HEK293T (cell line): ENCODE measurements around the gene SP3.

Experiments used
- CTCF ChIA-PET: fragments of 350-600 bp; formaldehyde crosslinking; extraction: SDS; loops from one replicate; lab custom pipeline; 2021; ENCODE audit warnings: antibody characterized with exemption, inconsistent platforms; lab: Yijun Ruan, JAX
- POLR2A ChIA-PET: fragments of 350-600 bp; formaldehyde crosslinking; extraction: SDS; loops from one replicate; lab custom pipeline; 2020; ENCODE audit warnings: antibody characterized with exemption, inconsistent platforms; lab: Yijun Ruan, JAX
- DNase-seq: peaks from one replicate; pipeline ENCODE4 v3.0.0; 2012; ENCODE audit warnings: mixed read lengths; ENCODE audit errors: extremely low spot score
- ARNT ChIP-seq: fragments of 450-650 bp; IDR thresholded peaks from 2 replicates; pipeline ENCODE4 v1.6.1; 2017; ENCODE audit warnings: mild to moderate bottlenecking
- BHLHE40 ChIP-seq: fragments of 450-650 bp; IDR thresholded peaks from 2 replicates; pipeline ENCODE4 v1.6.1; 2016; ENCODE audit warnings: mild to moderate bottlenecking, moderate library complexity, borderline replicate concordance
- CTBP1 ChIP-seq: fragments of 450-650 bp; IDR thresholded peaks from 2 replicates; pipeline ENCODE4 v1.6.1; 2016; ENCODE audit warnings: borderline replicate concordance
- ELF4 ChIP-seq: fragments of 450-650 bp; IDR thresholded peaks from 2 replicates; pipeline ENCODE4 v1.6.1; 2017; ENCODE audit warnings: antibody characterized with exemption
- FOXA1 ChIP-seq: fragments of 450-650 bp; IDR thresholded peaks from 2 replicates; pipeline ENCODE4 v1.6.1; 2016; ENCODE audit warnings: mild to moderate bottlenecking
- FOXK2 ChIP-seq: fragments of 450-650 bp; IDR thresholded peaks from 2 replicates; pipeline ENCODE4 v1.6.1; 2016; ENCODE audit warnings: mild to moderate bottlenecking
- FOXM1 ChIP-seq: fragments of 450-650 bp; IDR thresholded peaks from 2 replicates; pipeline ENCODE4 v1.6.1; 2017; ENCODE audit warnings: mild to moderate bottlenecking, borderline replicate concordance
- HDGF ChIP-seq: fragments of 450-650 bp; IDR thresholded peaks from 2 replicates; pipeline ENCODE4 v1.6.1; 2017; ENCODE audit warnings: antibody characterized with exemption, borderline replicate concordance
- L3MBTL2 ChIP-seq: fragments of 450-650 bp; conservative IDR thresholded peaks from 2 replicates; pipeline ENCODE4 v1.6.1; 2016; ENCODE audit warnings: mild to moderate bottlenecking
- LEF1 ChIP-seq: fragments of 450-650 bp; IDR thresholded peaks from 2 replicates; pipeline ENCODE4 v1.6.1; 2017; ENCODE audit warnings: mild to moderate bottlenecking, borderline replicate concordance
- NFRKB ChIP-seq: fragments of 450-650 bp; IDR thresholded peaks from 2 replicates; pipeline ENCODE4 v1.6.1; 2016; ENCODE audit warnings: mild to moderate bottlenecking, moderate library complexity
- PKNOX1 ChIP-seq: fragments of 450-650 bp; IDR thresholded peaks from 2 replicates; pipeline ENCODE4 v1.6.1; 2016
- SP1 ChIP-seq: fragments of 450-650 bp; IDR thresholded peaks from 2 replicates; pipeline ENCODE4 v1.6.1; 2017
- SUZ12 ChIP-seq: fragments of 450-650 bp; IDR thresholded peaks from 2 replicates; pipeline ENCODE4 v1.6.1; 2016; ENCODE audit warnings: mild to moderate bottlenecking
- TARDBP ChIP-seq: fragments of 450-650 bp; IDR thresholded peaks from 2 replicates; pipeline ENCODE4 v1.6.1; 2016
- ZNF384 ChIP-seq: fragments of 450-650 bp; IDR thresholded peaks from 2 replicates; pipeline ENCODE4 v1.6.1; 2016

SP3 gene

GRCh38 chr2:173998386-173998785, 33.2 kb upstream of the SP3 start:
- ChIA-PET POLR2A (no interaction called here), CTCF (no interaction called here)
- no peak for DNase-seq
- TF ChIP-seq FOXK2, result no peak
- TF ChIP-seq FOXM1, result no peak
- TF ChIP-seq HDGF, result no peak
- no peak for TF ChIP-seq ELF4
- no peak for TF ChIP-seq ARNT
- no peak for TF ChIP-seq LEF1
- TF ChIP-seq L3MBTL2, result no peak
- TF ChIP-seq SP1, result no peak
- no peak for TF ChIP-seq FOXA1
- no peak for TF ChIP-seq TARDBP
- no peak for TF ChIP-seq BHLHE40
- no peak for TF ChIP-seq CTBP1
- no peak for TF ChIP-seq ZNF384
- no peak for TF ChIP-seq NFRKB
- TF ChIP-seq SUZ12, result no peak
- TF ChIP-seq PKNOX1, result no peak

GRCh38 chr2:173997753-173998152, 32.6 kb upstream of the SP3 start:
- DNase-seq, result no peak
- CTCF ChIA-PET, result no interaction called here
- TF ChIP-seq SP1 (no peak), L3MBTL2 (no peak), BHLHE40 (no peak), FOXA1 (no peak), LEF1 (no peak), ELF4 (no peak), ARNT (no peak), TARDBP (no peak), FOXK2 (no peak), CTBP1 (no peak)
- POLR2A ChIA-PET, result no interaction called here

- DNase-seq, result no peak
- ChIA-PET POLR2A (no interaction called here), CTCF (no interaction called here)
- no peak for TF ChIP-seq CTBP1
- no peak for TF ChIP-seq TARDBP
- no peak for TF ChIP-seq ARNT
These were observed 32.1 kb upstream of the SP3 start for GRCh38 chr2:173997269-173997668.

GRCh38 chr2:173996766-173997165, 31.6 kb upstream of the SP3 start:
- ChIA-PET POLR2A (no interaction called here), CTCF (no interaction called here)
- no peak for TF ChIP-seq SUZ12
- TF ChIP-seq ZNF384, result no peak
- no peak for DNase-seq

GRCh38 chr2:173993459-173993858, 28.3 kb upstream of the SP3 start:
- ChIA-PET POLR2A (no interaction called here), CTCF (no interaction called here)
- DNase-seq, result no peak
- TF ChIP-seq FOXK2 (no peak), ELF4 (no peak)

- TF ChIP-seq ELF4 (no peak), LEF1 (no peak), TARDBP (no peak), SUZ12 (no peak), BHLHE40 (no peak), FOXA1 (no peak), PKNOX1 (no peak), FOXM1 (no peak), L3MBTL2 (no peak), ZNF384 (no peak), ARNT (no peak)
- POLR2A ChIA-PET, result no interaction called here
- DNase-seq, result no peak
- CTCF ChIA-PET, result interaction anchor here (0.7 kb wide), 1 partner anchor 16 kb away, joined by 3 read pairs; no protein-coding TSS in a partner anchor
These were observed 26.8 kb upstream of the SP3 start for GRCh38 chr2:173991856-173992588.

GRCh38 chr2:173990970-173991819, 26.0 kb upstream of the SP3 start:
- ChIA-PET POLR2A (interaction anchor here (1.4 kb wide), 1 partner anchor 25 kb away, joined by 4 read pairs; no protein-coding TSS in a partner anchor), CTCF (interaction anchor here (0.5 to 0.7 kb wide), 2 partner anchors 15 to 591 kb away, joined by 3 to 6 read pairs; no protein-coding TSS in a partner anchor)
- DNase-seq, result no peak

More at GRCh38 chr2:173990970-173991819, 26.0 kb upstream of the SP3 start:
- TF ChIP-seq BHLHE40 (no peak), ELF4 (no peak), ARNT (no peak), HDGF (no peak), TARDBP (no peak), FOXK2 (no peak), SUZ12 (no peak), CTBP1 (no peak), FOXA1 (no peak), PKNOX1 (no peak)
